ENCODE data around the gene SP3. TPM values are rescaled to one million over a fixed set of nuclear protein-coding genes. Genes with fewer than 3 reads are reported as not detected.
"Not testable (repeated sequence)": the region's sequence is repeated elsewhere in the genome, so short reads cannot be mapped to it uniquely, and the experiment has no call there.

The SP3 gene
- total and polyA plus RNA-seq, 4 donors = 14.5 to 183 (median 55.2) TPM

GRCh38 chr2:173896755-173897154 lies 68.4 kb downstream of the SP3 start:
- TF ChIP-seq, protein P1, sequence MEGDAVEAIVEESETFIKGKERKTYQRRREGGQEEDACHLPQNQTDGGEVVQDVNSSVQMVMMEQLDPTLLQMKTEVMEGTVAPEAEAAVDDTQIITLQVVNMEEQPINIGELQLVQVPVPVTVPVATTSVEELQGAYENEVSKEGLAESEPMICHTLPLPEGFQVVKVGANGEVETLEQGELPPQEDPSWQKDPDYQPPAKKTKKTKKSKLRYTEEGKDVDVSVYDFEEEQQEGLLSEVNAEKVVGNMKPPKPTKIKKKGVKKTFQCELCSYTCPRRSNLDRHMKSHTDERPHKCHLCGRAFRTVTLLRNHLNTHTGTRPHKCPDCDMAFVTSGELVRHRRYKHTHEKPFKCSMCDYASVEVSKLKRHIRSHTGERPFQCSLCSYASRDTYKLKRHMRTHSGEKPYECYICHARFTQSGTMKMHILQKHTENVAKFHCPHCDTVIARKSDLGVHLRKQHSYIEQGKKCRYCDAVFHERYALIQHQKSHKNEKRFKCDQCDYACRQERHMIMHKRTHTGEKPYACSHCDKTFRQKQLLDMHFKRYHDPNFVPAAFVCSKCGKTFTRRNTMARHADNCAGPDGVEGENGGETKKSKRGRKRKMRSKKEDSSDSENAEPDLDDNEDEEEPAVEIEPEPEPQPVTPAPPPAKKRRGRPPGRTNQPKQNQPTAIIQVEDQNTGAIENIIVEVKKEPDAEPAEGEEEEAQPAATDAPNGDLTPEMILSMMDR (IDR thresholded peaks at IDR 0.05; ENCODE audit: control extremely low read depth, extremely low read depth) = no peak
- no peak for ATAC-seq (ENCODE audit: insufficient read depth, low FRiP score)
- Histone ChIP-seq H3K9me3 (ENCODE audit: control insufficient read depth in 4 of 4, insufficient read depth in 3 of 4, low read length in 3 of 4) (no peaks in the 10 kb centered on the region), H3K27ac (ENCODE audit: low read depth in 1 of 2, low read length in 1 of 2) (no peak overlapping the region), H3K9ac (ENCODE audit: insufficient read depth in 1 of 2, low read length in 2 of 2) (no peak overlapping the region), H3K27me3 (ENCODE audit: control insufficient read depth in 3 of 3, insufficient read depth in 3 of 3, low read length in 2 of 3) (no peaks in the 10 kb centered on the region), H3K36me3 (ENCODE audit: control insufficient read depth in 4 of 4, insufficient read depth in 4 of 4, low read length in 4 of 4) (no peaks in the 10 kb centered on the region), H3K4me3 (no peak overlapping the region), H3K4me1 (ENCODE audit: control insufficient read depth in 5 of 5, insufficient read depth in 5 of 5, low read length in 5 of 5) (peaks cover 0 to 8% (median 4%) of the 10 kb centered on the region in 5 donors)
- 84 to 86% methylated on average over 2 of the region's 2 CpGs for WGBS, 2 donors
- peak in 2 of 3 donors; percentile 34 to 38 for DNase-seq

DNA sequence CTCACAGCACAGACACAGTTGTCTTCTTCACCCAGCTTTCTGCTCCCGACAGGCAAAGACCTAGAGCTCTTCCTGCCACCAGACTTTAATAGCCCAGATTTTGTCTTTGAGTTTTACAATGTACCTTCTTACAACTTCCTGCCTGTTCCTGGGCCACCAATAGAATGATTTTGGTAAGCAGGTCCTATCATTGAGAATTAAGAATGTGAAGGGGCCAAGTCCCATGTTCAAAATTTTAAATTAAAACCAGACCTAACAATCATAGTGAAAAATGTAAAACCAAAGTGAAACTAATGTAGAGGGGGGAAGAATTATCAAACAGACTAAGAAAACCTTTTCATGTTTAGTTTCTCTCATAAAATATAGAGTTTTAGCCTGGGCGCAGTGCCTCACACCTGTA lies 72.8 kb downstream of the SP3 start:
- Histone ChIP-seq H3K27ac (ENCODE audit: low read depth in 1 of 2, low read length in 1 of 2) (no peak overlapping the region), H3K4me3 (no peak overlapping the region), H3K9ac (ENCODE audit: insufficient read depth in 1 of 2, low read length in 2 of 2) (no peak overlapping the region), H3K27me3 (ENCODE audit: control insufficient read depth in 3 of 3, insufficient read depth in 3 of 3, low read length in 2 of 3) (no peaks in the 10 kb centered on the region), H3K4me1 (ENCODE audit: control insufficient read depth in 5 of 5, insufficient read depth in 5 of 5, low read length in 5 of 5) (no peaks in the 10 kb centered on the region), H3K36me3 (ENCODE audit: control insufficient read depth in 4 of 4, insufficient read depth in 4 of 4, low read length in 4 of 4) (no peaks in the 10 kb centered on the region), H3K9me3 (ENCODE audit: control insufficient read depth in 4 of 4, insufficient read depth in 3 of 4, low read length in 3 of 4) (peaks cover 0 to 6% (median 1%) of the 10 kb centered on the region in 4 donors)
- DNase-seq = no peak
- TF ChIP-seq, protein P1 (IDR thresholded peaks at IDR 0.05; ENCODE audit: control extremely low read depth, extremely low read depth) = no peak
- ATAC-seq (ENCODE audit: insufficient read depth, low FRiP score) = no peak
- 82 to 87% methylated on average over 2 of the region's 2 CpGs for WGBS, 2 donors

- Histone ChIP-seq H3K4me3 (no peak overlapping the region), H3K27ac (ENCODE audit: low read depth in 1 of 2, low read length in 1 of 2) (no peak overlapping the region), H3K36me3 (ENCODE audit: control insufficient read depth in 4 of 4, insufficient read depth in 4 of 4, low read length in 4 of 4) (no peaks in the 10 kb centered on the region), H3K9me3 (ENCODE audit: control insufficient read depth in 4 of 4, insufficient read depth in 3 of 4, low read length in 3 of 4) (peaks cover 0 to 6% (median 1%) of the 10 kb centered on the region in 4 donors), H3K27me3 (ENCODE audit: control insufficient read depth in 3 of 3, insufficient read depth in 3 of 3, low read length in 2 of 3) (no peaks in the 10 kb centered on the region), H3K9ac (ENCODE audit: insufficient read depth in 1 of 2, low read length in 2 of 2) (no peak overlapping the region), H3K4me1 (ENCODE audit: control insufficient read depth in 5 of 5, insufficient read depth in 5 of 5, low read length in 5 of 5) (no peaks in the 10 kb centered on the region)
- WGBS, 2 donors = 83 to 94% methylated on average over 2 of the region's 2 CpGs
- ATAC-seq (ENCODE audit: insufficient read depth, low FRiP score) = no peak
- DNase-seq = no peak
- TF ChIP-seq, protein P1 (IDR thresholded peaks at IDR 0.05; ENCODE audit: control extremely low read depth, extremely low read depth) = no peak
Measured at GRCh38 chr2:173891315-173892037, 73.7 kb downstream of the SP3 start.

DNA sequence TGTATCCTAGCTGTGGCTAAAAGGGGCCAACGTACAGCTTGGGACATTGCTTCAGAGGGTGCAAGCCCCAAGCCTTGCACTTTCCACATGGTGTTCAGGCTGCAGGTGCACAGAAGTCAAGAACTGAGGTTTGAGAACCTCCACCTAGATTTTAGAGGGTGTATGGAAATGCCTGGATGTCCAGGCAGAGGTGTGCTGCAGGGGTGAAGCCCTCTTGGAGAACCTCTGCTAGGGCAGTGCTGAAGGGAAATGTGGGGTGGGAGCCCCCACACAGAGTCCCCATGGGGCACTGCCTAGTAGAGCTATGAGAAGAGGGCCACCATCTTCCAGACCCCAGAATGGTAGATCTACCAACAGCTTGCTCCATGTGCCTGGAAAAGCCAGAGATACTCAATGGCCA lies 75.7 kb downstream of the SP3 start:
- DNase-seq; H3K27ac ChIP-seq (ENCODE audit: low read depth in 1 of 2, low read length in 1 of 2); H3K4me1 ChIP-seq (ENCODE audit: control insufficient read depth in 5 of 5, insufficient read depth in 5 of 5, low read length in 5 of 5); H3K9me3 ChIP-seq (ENCODE audit: control insufficient read depth in 4 of 4, insufficient read depth in 3 of 4, low read length in 3 of 4); H3K4me3 ChIP-seq; ATAC-seq (ENCODE audit: insufficient read depth, low FRiP score); H3K9ac ChIP-seq (ENCODE audit: insufficient read depth in 1 of 2, low read length in 2 of 2); H3K27me3 ChIP-seq (ENCODE audit: control insufficient read depth in 3 of 3, insufficient read depth in 3 of 3, low read length in 2 of 3); H3K36me3 ChIP-seq (ENCODE audit: control insufficient read depth in 4 of 4, insufficient read depth in 4 of 4, low read length in 4 of 4): not testable (repeated sequence)
- WGBS, 2 donors = 92 to 96% methylated on average over 1 of the region's 1 CpG
